Activated T-cell treated with anti-CD3 and anti-CD28 coated beads, Interleukin-2, amount 50 U/mL, for 48 hours (primary cell): ENCODE results near the gene IFT22.
"Not testable (repeated sequence)": the region's sequence is repeated elsewhere in the genome, so short reads cannot be mapped to it uniquely, and the experiment has no call there.

ENCODE experiments used
- DNase-seq, 2 experiments: peaks; one replicate each; pipeline ENCODE4 v3.0.0-alpha.2; 2020

Gene IFT22

GRCh38 chr7:101308245-101309085 is 13.1 kb downstream of the IFT22 start:
- peak; percentile 71 to 77 for DNase-seq

DNA sequence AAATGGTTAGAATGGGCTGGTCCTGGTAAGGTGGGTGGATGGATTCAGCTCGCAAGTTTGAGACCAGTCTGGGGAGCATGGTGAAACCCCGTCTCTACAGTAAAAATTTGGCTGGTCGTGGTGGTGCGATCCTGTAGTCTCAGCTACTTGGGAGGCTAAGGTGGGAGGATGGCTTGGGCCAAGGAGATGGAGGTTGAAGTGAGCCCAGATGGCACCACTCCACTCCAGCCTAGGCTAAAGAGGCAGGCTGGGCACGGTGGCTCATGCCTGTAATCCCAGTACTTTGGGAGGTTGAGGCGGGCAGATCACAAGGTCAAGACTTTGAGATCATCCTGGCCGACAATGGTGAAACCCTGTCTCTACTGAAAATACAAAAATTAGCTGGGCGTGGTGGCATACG is 15.3 kb downstream of the IFT22 start:
- DNase-seq, result no peak

GRCh38 chr7:101303102-101303701 is 18.4 kb downstream of the IFT22 start:
- no peak for DNase-seq

DNA sequence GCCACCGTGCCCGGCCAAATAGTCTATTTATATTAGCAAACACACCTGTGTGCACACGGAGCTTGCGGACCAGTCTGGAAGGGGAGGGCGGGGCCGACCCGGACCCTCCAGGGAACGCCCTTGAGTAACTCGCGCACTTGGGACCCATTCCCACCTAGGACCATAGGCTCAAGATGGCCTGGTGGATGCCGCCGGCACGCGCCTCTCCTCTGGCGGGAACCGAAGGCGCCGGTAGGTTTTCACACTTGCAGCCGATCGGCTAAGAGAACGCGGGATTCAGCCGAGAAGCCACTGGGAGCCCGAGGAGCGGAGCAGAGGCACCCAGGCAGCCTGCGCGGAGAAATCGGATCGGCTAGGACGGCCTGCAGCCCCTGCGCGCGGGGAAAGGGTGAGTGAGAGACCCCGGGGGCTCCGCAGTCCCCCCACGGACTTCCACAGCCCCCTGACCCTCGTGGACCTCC is 18.9 kb downstream of the IFT22 start:
- DNase-seq, result no peak

DNA sequence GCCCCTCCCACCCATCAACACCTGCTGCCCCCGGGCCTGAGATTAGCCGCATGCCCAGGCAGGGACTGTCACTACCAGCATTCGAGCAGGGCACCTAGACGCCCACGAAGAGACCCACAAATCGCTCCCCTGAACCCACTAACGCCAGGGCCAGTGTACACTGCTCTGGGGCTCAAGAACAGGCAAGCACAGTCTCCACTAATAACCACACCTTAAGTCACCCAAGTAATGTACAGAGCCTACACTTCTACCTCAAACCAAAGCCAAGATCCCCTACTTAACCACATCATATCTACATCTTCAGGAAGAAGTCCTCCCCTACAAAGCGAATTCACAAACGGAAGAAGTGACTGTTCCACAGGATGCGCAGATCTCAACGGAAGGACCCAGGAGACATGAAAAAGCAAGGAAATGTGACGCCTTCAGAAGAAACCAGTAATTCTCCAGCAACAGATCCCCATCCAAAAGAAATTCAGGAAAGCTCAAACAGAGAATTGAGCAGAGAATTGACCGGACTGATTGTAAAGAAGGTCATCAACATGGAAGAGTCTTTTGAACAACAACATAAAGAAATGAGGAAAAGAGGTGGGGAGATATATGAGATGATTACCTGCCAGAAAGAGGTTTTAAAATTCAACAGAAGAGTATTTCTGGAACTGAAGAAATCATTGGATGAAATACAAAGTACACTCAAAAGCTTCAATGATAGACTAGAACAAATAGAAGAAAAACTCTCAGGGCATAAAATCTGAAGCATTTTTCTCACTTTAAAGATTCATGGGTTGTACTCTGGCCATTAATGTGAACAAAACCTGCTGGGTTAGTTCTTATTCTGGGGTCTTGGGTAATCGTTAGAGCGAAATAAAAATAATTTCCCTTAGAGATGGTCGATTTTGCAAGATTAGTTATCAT is 20.9 kb downstream of the IFT22 start:
- no peak for DNase-seq

GRCh38 chr7:101299511-101300464 is 21.8 kb downstream of the IFT22 start:
- no peak for DNase-seq

- no peak for DNase-seq
Measured at GRCh38 chr7:101294832-101295121, 26.8 kb downstream of the IFT22 start.

GRCh38 chr7:101294039-101294831 is 27.4 kb downstream of the IFT22 start:
- no peak for DNase-seq

- DNase-seq, result not testable (repeated sequence)
Measured at GRCh38 chr7:101293069-101294021, 28.3 kb downstream of the IFT22 start.

GRCh38 chr7:101292566-101292965 is 29.0 kb downstream of the IFT22 start:
- DNase-seq, result not testable (repeated sequence)

- DNase-seq, result peak; percentile 77
Measured at GRCh38 chr7:101290186-101291037, 31.2 kb downstream of the IFT22 start.

GRCh38 chr7:101289687-101290086 is 31.9 kb downstream of the IFT22 start:
- not testable (repeated sequence) for DNase-seq

- no peak for DNase-seq
Measured at GRCh38 chr7:101288439-101288838, 33.2 kb downstream of the IFT22 start.

GRCh38 chr7:101287032-101287431 is 34.6 kb downstream of the IFT22 start:
- DNase-seq, result no peak

- not testable (repeated sequence) for DNase-seq
Measured at GRCh38 chr7:101285880-101286279, 35.7 kb downstream of the IFT22 start.

- DNase-seq, result no peak
Measured at GRCh38 chr7:101285171-101285570, 36.4 kb downstream of the IFT22 start.

GRCh38 chr7:101280912-101281311 is 40.7 kb downstream of the IFT22 start:
- not testable (repeated sequence) for DNase-seq

GRCh38 chr7:101278461-101279292 is 42.9 kb downstream of the IFT22 start:
- DNase-seq, result no peak
